Suprapubic skin (tissue), 3 donors: ENCODE data around the gene RETSAT.

ENCODE experiments used
- EP300 ChIP-seq: sonication (generic); formaldehyde crosslinking; IDR thresholded peaks from one replicate; pipeline ENCODE4 v1.6.1; 2017; ENCODE audit warnings: antibody characterized with exemption
- POLR2A ChIP-seq, 2 donors: fragments of 450-650 bp; IDR thresholded peaks; one replicate each; pipeline ENCODE4 v1.6.1; 2017; ENCODE audit warnings: antibody characterized with exemption in 2 of 2, mild to moderate bottlenecking in 2 of 2, moderate library complexity in 2 of 2
- TF ChIP-seq, protein P1 (sequence below), 2 donors: fragments of 200-600 bp in 1 of 2; fragments of 450-650 bp in 1 of 2; sonication (generic) in 1 of 2; IDR thresholded peaks; one replicate each; pipeline ENCODE4 v1.5.1; 2016 to 2019; ENCODE audit warnings: antibody characterized with exemption in 2 of 2, mild to moderate bottlenecking in 1 of 2, moderate library complexity in 1 of 2

DNA sequence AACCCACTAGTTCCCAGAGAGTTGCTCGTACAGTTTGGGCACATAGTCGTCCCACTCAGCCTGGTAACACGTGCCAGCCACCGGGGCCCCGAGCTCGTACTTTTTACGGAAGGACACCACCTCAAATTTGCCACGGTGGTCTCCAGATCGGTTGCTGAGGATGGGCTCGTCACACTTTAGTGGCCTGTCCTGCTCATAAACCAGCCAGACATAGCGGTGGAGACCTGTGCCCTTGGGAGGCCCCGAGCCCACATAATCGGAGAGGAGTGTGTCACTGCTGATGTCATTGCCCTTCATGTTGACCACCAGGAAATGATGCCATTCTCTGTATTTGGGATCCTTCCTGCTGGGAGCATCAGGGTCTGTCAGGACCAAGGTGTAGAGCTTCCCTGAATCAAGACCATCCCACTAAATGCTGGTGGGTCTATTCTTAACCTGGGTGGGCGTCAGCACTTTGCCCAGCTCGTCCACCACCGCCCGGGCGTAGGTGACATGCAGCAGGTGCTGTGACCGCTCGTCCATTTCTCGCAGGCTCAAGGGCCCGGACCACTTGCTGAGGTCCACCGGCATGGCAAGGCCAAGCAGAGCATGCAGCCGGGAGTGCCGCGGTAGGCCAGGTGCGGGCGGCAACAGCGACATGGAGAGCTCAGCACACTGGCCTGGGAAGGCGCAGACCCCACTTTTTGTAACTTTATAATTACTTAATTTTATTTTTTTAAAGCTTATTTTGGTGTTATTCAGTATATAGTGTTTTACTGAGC, 12.9 kb downstream of the RETSAT start:
- TF ChIP-seq, protein P1, sequence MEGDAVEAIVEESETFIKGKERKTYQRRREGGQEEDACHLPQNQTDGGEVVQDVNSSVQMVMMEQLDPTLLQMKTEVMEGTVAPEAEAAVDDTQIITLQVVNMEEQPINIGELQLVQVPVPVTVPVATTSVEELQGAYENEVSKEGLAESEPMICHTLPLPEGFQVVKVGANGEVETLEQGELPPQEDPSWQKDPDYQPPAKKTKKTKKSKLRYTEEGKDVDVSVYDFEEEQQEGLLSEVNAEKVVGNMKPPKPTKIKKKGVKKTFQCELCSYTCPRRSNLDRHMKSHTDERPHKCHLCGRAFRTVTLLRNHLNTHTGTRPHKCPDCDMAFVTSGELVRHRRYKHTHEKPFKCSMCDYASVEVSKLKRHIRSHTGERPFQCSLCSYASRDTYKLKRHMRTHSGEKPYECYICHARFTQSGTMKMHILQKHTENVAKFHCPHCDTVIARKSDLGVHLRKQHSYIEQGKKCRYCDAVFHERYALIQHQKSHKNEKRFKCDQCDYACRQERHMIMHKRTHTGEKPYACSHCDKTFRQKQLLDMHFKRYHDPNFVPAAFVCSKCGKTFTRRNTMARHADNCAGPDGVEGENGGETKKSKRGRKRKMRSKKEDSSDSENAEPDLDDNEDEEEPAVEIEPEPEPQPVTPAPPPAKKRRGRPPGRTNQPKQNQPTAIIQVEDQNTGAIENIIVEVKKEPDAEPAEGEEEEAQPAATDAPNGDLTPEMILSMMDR (IDR thresholded peaks at IDR 0.05) = no peak
- no peak for TF ChIP-seq POLR2A (IDR thresholded peaks at IDR 0.05)
- TF ChIP-seq EP300 = no peak
